Fibroblast of skin of right biceps (primary cell): ENCODE data around the gene ATP6V1B1.

ENCODE experiments used
- DNase-seq: peaks from one replicate; pipeline ENCODE4 v3.0.0-alpha.2; 2013

Gene ATP6V1B1

GRCh38 chr2:70978341-70979179 is 42.9 kb downstream of the ATP6V1B1 start, which contains the start of gene ANKRD53:
Gene ANKRD53 (plus strand): TSS chr2:70978630. CDS start chr2:70978646, 16 bp downstream.
- DNase-seq = peak; percentile 22

GRCh38 chr2:70979180-70979488 is 43.4 kb downstream of the ATP6V1B1 start:
- no peak for DNase-seq

GRCh38 chr2:70979626-70980025 is 43.9 kb downstream of the ATP6V1B1 start:
- no peak for DNase-seq

GRCh38 chr2:70981421-70981820 is 45.7 kb downstream of the ATP6V1B1 start:
- DNase-seq = no peak

GRCh38 chr2:70981866-70982810 is 46.4 kb downstream of the ATP6V1B1 start:
- no peak for DNase-seq

GRCh38 chr2:70982971-70983370 is 47.3 kb downstream of the ATP6V1B1 start:
- no peak for DNase-seq

- no peak for DNase-seq
These were observed 48.0 kb downstream of the ATP6V1B1 start for GRCh38 chr2:70983506-70984227.

GRCh38 chr2:70984228-70984575 is 48.5 kb downstream of the ATP6V1B1 start:
- no peak for DNase-seq

- DNase-seq = peak; percentile 30
These were observed 49.0 kb downstream of the ATP6V1B1 start for GRCh38 chr2:70984576-70985282.

GRCh38 chr2:70985283-70985688 is 49.6 kb downstream of the ATP6V1B1 start:
- no peak for DNase-seq

GRCh38 chr2:70985956-70986355 is 50.3 kb downstream of the ATP6V1B1 start:
- no peak for DNase-seq

- no peak for DNase-seq
These were observed 50.9 kb downstream of the ATP6V1B1 start for GRCh38 chr2:70986499-70987189.

- no peak for DNase-seq
These were observed 51.7 kb downstream of the ATP6V1B1 start for GRCh38 chr2:70987386-70987785.

- no peak for DNase-seq
These were observed 52.5 kb downstream of the ATP6V1B1 start for GRCh38 chr2:70988151-70988550.

- DNase-seq = no peak
These were observed 53.3 kb downstream of the ATP6V1B1 start for GRCh38 chr2:70988726-70989648.

GRCh38 chr2:70990216-70990615 is 54.5 kb downstream of the ATP6V1B1 start:
- no peak for DNase-seq

GRCh38 chr2:70991142-70991541 is 55.4 kb downstream of the ATP6V1B1 start:
- DNase-seq = no peak

- DNase-seq = no peak
These were observed 56.0 kb downstream of the ATP6V1B1 start for GRCh38 chr2:70991742-70992141.

GRCh38 chr2:70992945-70993853 is 57.5 kb downstream of the ATP6V1B1 start:
- no peak for DNase-seq
